OCI-LY1 (cell line): Measurements from ENCODE around the gene CHCHD4.

Source experiments
- H2AFZ ChIP-seq: fragments of 200-600 bp; sonication (generic), shearing (Covaris generic); 2 replicates; pipeline ENCODE4 v1.6.0; 2014; ENCODE audit warnings: antibody characterized with exemption, mild to moderate bottlenecking, low read length
- H3F3A ChIP-seq: fragments of 200-600 bp; sonication (generic), shearing (Covaris generic); 2 replicates; pipeline ENCODE4 v1.6.0; 2014; ENCODE audit warnings: mild to moderate bottlenecking, antibody characterized with exemption, low read length, moderate library complexity; ENCODE audit not compliant: insufficient read depth
- H3K27ac ChIP-seq: fragments of 200-600 bp; sonication (generic); 2 replicates; pipeline ENCODE4 v1.5.1; 2014; ENCODE audit warnings: low read length, mixed run types, mild to moderate bottlenecking, low read depth; ENCODE audit not compliant: poor library complexity, severe bottlenecking
- H3K27me3 ChIP-seq: fragments of 200-600 bp; sonication (generic); 2 replicates; pipeline ENCODE4 v1.6.0; 2014; ENCODE audit warnings: antibody characterized with exemption, mild to moderate bottlenecking, low read length, moderate library complexity; ENCODE audit not compliant: insufficient read depth
- H3K36me3 ChIP-seq: fragments of 200-600 bp; sonication (generic); 2 replicates; pipeline ENCODE4 v1.6.1; 2014; ENCODE audit warnings: mild to moderate bottlenecking, antibody characterized with exemption, low read length, moderate library complexity, mixed read lengths; ENCODE audit not compliant: insufficient read depth
- H3K4me1 ChIP-seq: fragments of 200-600 bp; sonication (generic); 2 replicates; pipeline ENCODE4 v1.5.1; 2014; ENCODE audit warnings: mild to moderate bottlenecking, low read length, moderate library complexity; ENCODE audit not compliant: insufficient read depth, severe bottlenecking
- H3K4me2 ChIP-seq: fragments of 200-600 bp; sonication (generic), shearing (Covaris generic); 2 replicates; pipeline ENCODE4 v1.6.1; 2014; ENCODE audit warnings: low read length
- H3K4me3 ChIP-seq: fragments of 200-600 bp; sonication (generic); 2 replicates; pipeline ENCODE4 v1.5.1; 2014; ENCODE audit warnings: low read length, low read depth, mild to moderate bottlenecking, mixed read lengths; ENCODE audit not compliant: poor library complexity, severe bottlenecking
- H3K79me2 ChIP-seq: fragments of 200-600 bp; shearing (Covaris generic); 2 replicates; pipeline ENCODE4 v1.6.1; 2016; ENCODE audit warnings: mixed run types, low read length, mixed read lengths; ENCODE audit not compliant: insufficient read depth
- H3K9ac ChIP-seq: fragments of 200-600 bp; sonication (generic), shearing (Covaris generic); 2 replicates; pipeline ENCODE4 v1.6.1; 2014; ENCODE audit warnings: mild to moderate bottlenecking, low read length, mixed read lengths
- H3K9me2 ChIP-seq: fragments of 200-600 bp; sonication (generic), shearing (Covaris generic); 2 replicates; pipeline ENCODE4 v1.6.1; 2014; ENCODE audit warnings: low read depth, mild to moderate bottlenecking, low read length, mixed read lengths
- H3K9me3 ChIP-seq: fragments of 200-600 bp; shearing (Covaris generic); 2 replicates; pipeline ENCODE4 v1.6.1; 2014; ENCODE audit warnings: low read length, mixed read lengths
- H4K20me1 ChIP-seq: fragments of 200-600 bp; sonication (generic), shearing (Covaris generic); 2 replicates; pipeline ENCODE4 v1.6.0; 2016; ENCODE audit warnings: mild to moderate bottlenecking, low read length; ENCODE audit not compliant: insufficient read depth
- CTCF ChIP-seq: fragments of 200-600 bp; sonication (generic), shearing (Covaris generic); IDR thresholded peaks from 2 replicates; pipeline ENCODE4 v1.5.1; 2017; ENCODE audit warnings: mild to moderate bottlenecking, antibody characterized with exemption, low read length, moderate library complexity, mixed read lengths
- EZH2 ChIP-seq: fragments of 200-600 bp; sonication (generic), shearing (Covaris generic); IDR thresholded peaks from 2 replicates; pipeline ENCODE4 v1.8.0; 2017; ENCODE audit warnings: borderline replicate concordance, mixed run types, mild to moderate bottlenecking, antibody characterized with exemption, low read length, moderate library complexity, mixed read lengths

CHCHD4 gene

GRCh38 chr3:14162178-14162577 lies 37.5 kb upstream of the CHCHD4 start:
- H2AFZ ChIP-seq: no peak overlapping the region
- H3K79me2 ChIP-seq: no peaks in the 10 kb centered on the region
- H3K27ac ChIP-seq: no peak overlapping the region
- no peak overlapping the region for H3K4me3 ChIP-seq
- TF ChIP-seq CTCF (no peak), EZH2 (no peak)
- no peaks in the 10 kb centered on the region for H4K20me1 ChIP-seq
- no peaks in the 10 kb centered on the region for H3K4me1 ChIP-seq
- no peak overlapping the region for H3K9ac ChIP-seq
- H3K4me2 ChIP-seq: no peak overlapping the region
- peaks cover 12% of the 10 kb centered on the region for H3K9me3 ChIP-seq
- no peaks in the 10 kb centered on the region for H3K9me2 ChIP-seq
- H3K36me3 ChIP-seq: peaks cover 97% of the 10 kb centered on the region
- no peaks in the 10 kb centered on the region for H3K27me3 ChIP-seq
- H3F3A ChIP-seq: no peaks in the 10 kb centered on the region

- no peak for TF ChIP-seq EZH2
- no peak for TF ChIP-seq CTCF
- no peak overlapping the region for H3K4me3 ChIP-seq
These were observed 36.6 kb upstream of the CHCHD4 start for GRCh38 chr3:14161282-14161681.

GRCh38 chr3:14159426-14159825 lies 34.8 kb upstream of the CHCHD4 start:
- no peak overlapping the region for H3K4me2 ChIP-seq
- TF ChIP-seq CTCF: no peak
- no peak for TF ChIP-seq EZH2
- H3K79me2 ChIP-seq: no peaks in the 10 kb centered on the region
- H3F3A ChIP-seq: no peaks in the 10 kb centered on the region
- no peaks in the 10 kb centered on the region for H3K9me2 ChIP-seq
- H3K4me3 ChIP-seq: no peak overlapping the region
- H3K9ac ChIP-seq: no peak overlapping the region
- no peak overlapping the region for H2AFZ ChIP-seq
- no peaks in the 10 kb centered on the region for H3K4me1 ChIP-seq
- H4K20me1 ChIP-seq: no peaks in the 10 kb centered on the region
- no peak overlapping the region for H3K27ac ChIP-seq
- peaks cover 91% of the 10 kb centered on the region for H3K36me3 ChIP-seq
- H3K27me3 ChIP-seq: no peaks in the 10 kb centered on the region
- H3K9me3 ChIP-seq: peaks cover 12% of the 10 kb centered on the region

More at GRCh38 chr3:14161282-14161681, 36.6 kb upstream of the CHCHD4 start:
- no peaks in the 10 kb centered on the region for H4K20me1 ChIP-seq
- H3F3A ChIP-seq: no peaks in the 10 kb centered on the region
- no peaks in the 10 kb centered on the region for H3K79me2 ChIP-seq
- peaks cover 12% of the 10 kb centered on the region for H3K9me3 ChIP-seq
- H3K36me3 ChIP-seq: peaks cover 98% of the 10 kb centered on the region
- H3K9ac ChIP-seq: no peak overlapping the region
- H3K4me2 ChIP-seq: no peak overlapping the region
- no peak overlapping the region for H3K27ac ChIP-seq
- H2AFZ ChIP-seq: no peak overlapping the region
- no peaks in the 10 kb centered on the region for H3K27me3 ChIP-seq
- no peaks in the 10 kb centered on the region for H3K4me1 ChIP-seq
- H3K9me2 ChIP-seq: no peaks in the 10 kb centered on the region
